A673 (cell line): ENCODE results near the gene ZFP36.

Experiments used
- EZH2 ChIP-seq: fragments of 200-600 bp; sonication (generic); IDR thresholded peaks from 2 replicates; pipeline ENCODE4 v1.6.1; 2017; ENCODE audit warnings: borderline replicate concordance, low read depth, mild to moderate bottlenecking, mixed read lengths, antibody characterized with exemption, low read length; ENCODE audit not compliant: poor library complexity, severe bottlenecking
- TF ChIP-seq, protein P1 (sequence below): fragments of 300-800, 200-600 bp; sonication (generic); conservative IDR thresholded peaks from 2 replicates; pipeline ENCODE4 v1.5.1; 2017; ENCODE audit warnings: low read depth, mild to moderate bottlenecking, antibody characterized with exemption, low read length, moderate library complexity, mixed read lengths

DNA sequence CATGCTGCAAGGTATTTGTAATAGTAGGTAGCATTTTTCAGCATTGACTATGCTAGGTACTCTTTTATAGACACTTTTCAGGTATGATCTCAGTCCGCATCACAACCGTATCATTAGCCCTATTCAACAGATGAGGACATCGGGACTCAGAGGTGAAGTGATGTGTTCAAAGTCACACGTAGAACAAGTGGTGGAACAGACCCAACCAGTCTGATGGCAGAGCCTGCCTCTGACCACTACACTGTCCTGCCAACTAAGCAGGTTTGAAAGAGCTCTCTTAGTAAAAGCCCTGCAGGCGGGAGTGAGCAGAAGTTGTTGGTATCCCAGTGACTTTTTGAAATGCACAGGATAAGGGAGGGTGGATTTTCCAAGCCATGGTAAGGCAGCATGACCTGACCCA, 35.9 kb upstream of the ZFP36 start:
- TF ChIP-seq, protein P1, sequence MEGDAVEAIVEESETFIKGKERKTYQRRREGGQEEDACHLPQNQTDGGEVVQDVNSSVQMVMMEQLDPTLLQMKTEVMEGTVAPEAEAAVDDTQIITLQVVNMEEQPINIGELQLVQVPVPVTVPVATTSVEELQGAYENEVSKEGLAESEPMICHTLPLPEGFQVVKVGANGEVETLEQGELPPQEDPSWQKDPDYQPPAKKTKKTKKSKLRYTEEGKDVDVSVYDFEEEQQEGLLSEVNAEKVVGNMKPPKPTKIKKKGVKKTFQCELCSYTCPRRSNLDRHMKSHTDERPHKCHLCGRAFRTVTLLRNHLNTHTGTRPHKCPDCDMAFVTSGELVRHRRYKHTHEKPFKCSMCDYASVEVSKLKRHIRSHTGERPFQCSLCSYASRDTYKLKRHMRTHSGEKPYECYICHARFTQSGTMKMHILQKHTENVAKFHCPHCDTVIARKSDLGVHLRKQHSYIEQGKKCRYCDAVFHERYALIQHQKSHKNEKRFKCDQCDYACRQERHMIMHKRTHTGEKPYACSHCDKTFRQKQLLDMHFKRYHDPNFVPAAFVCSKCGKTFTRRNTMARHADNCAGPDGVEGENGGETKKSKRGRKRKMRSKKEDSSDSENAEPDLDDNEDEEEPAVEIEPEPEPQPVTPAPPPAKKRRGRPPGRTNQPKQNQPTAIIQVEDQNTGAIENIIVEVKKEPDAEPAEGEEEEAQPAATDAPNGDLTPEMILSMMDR = no peak
- TF ChIP-seq EZH2 = no peak
